CD8-positive, alpha-beta memory T cell (primary cell): Measurements from ENCODE around the gene AGMO. TPM values are rescaled to one million over a fixed set of nuclear protein-coding genes. Genes with fewer than 3 reads are reported as not detected.

Experiments
- CTCF ChIA-PET: fragments of 350-600 bp; sonication (Branson Sonifier 250); formaldehyde crosslinking; loops from one replicate; lab custom pipeline; 2021; ENCODE audit warnings: antibody characterized with exemption; lab: Charles Lee
- POLR2A ChIA-PET: fragments of 350-600 bp; sonication (Branson Sonifier 250); formaldehyde crosslinking; loops from one replicate; lab custom pipeline; 2021; ENCODE audit warnings: antibody characterized with exemption; lab: Charles Lee
- DNase-seq, 5 donors: peaks; one replicate each; pipeline versions ENCODE4 v3.0.0 to v3.0.0-alpha.2; 2020 to 2022; ENCODE audit warnings: mixed read lengths in 1 of 5
- H3K27ac ChIP-seq: one replicate; pipeline ENCODE4 v1.7.0; 2013; ENCODE audit warnings: low read depth, mild to moderate bottlenecking, low read length, moderate library complexity
- H3K27me3 ChIP-seq: 2 replicates; pipeline ENCODE4 v1.7.0; 2013; ENCODE audit warnings: low read length, mild to moderate bottlenecking; ENCODE audit not compliant: insufficient read depth, poor library complexity, severe bottlenecking
- H3K36me3 ChIP-seq: 2 replicates; pipeline ENCODE4 v1.7.0; 2013; ENCODE audit warnings: mild to moderate bottlenecking, low read length, moderate library complexity; ENCODE audit not compliant: insufficient read depth
- H3K4me1 ChIP-seq: 2 replicates; pipeline ENCODE4 v1.7.0; 2013; ENCODE audit warnings: mild to moderate bottlenecking, low read length, moderate library complexity; ENCODE audit not compliant: insufficient read depth
- H3K4me3 ChIP-seq: 2 replicates; pipeline ENCODE4 v1.7.0; 2013; ENCODE audit warnings: mild to moderate bottlenecking, low read length
- H3K9me3 ChIP-seq: 2 replicates; pipeline ENCODE4 v1.7.0; 2013; ENCODE audit warnings: mild to moderate bottlenecking, low read length
- H3K27ac Mint-ChIP-seq, 8 donors: one replicate each; pipeline ENCODE4 v1.8.0; 2020 to 2021; ENCODE audit warnings: mixed read lengths in 8 of 8, mild to moderate bottlenecking in 6 of 8, inconsistent platforms in 3 of 8, moderate library complexity in 3 of 8
- H3K27me3 Mint-ChIP-seq, 2 donors: one replicate each; pipeline ENCODE4 v1.8.0; 2020 to 2021; ENCODE audit warnings: mixed read lengths in 2 of 2, mild to moderate bottlenecking in 1 of 2, moderate library complexity in 1 of 2
- H3K36me3 Mint-ChIP-seq, 3 donors: one replicate each; pipeline ENCODE4 v1.8.0; 2020 to 2021; ENCODE audit warnings: mixed read lengths in 3 of 3, inconsistent platforms in 1 of 3, mild to moderate bottlenecking in 1 of 3
- H3K4me1 Mint-ChIP-seq, 3 donors: one replicate each; pipeline ENCODE4 v1.8.0; 2020 to 2021; ENCODE audit warnings: mixed read lengths in 3 of 3, inconsistent platforms in 1 of 3, mild to moderate bottlenecking in 1 of 3
- H3K4me3 Mint-ChIP-seq, 7 donors: one replicate each; pipeline ENCODE4 v1.8.0; 2020 to 2021; ENCODE audit warnings: mixed read lengths in 7 of 7, mild to moderate bottlenecking in 6 of 7, moderate library complexity in 4 of 7, inconsistent platforms in 2 of 7
- H3K9me3 Mint-ChIP-seq, 5 donors: one replicate each; pipeline ENCODE4 v1.8.0; 2020 to 2022; ENCODE audit warnings: mixed read lengths in 5 of 5, mild to moderate bottlenecking in 3 of 5, moderate library complexity in 2 of 5, inconsistent platforms in 1 of 5
- polyA plus RNA-seq: library from polyadenylated mRNA; unstranded; fragments of 300-500 nt; fragmentation: Illumina TruSeq; gene quantifications from one replicate; pipeline ENCODE4 v1.2.3, GENCODE V29; 2021
- total RNA-seq, 2 experiments: library from RNA; stranded (reverse); gene quantifications; one replicate each; pipeline ENCODE4 v1.2.3, GENCODE V29; 2021

Gene AGMO
- total and polyA plus RNA-seq, 3 experiments from 2014 or later, result not detected

DNA sequence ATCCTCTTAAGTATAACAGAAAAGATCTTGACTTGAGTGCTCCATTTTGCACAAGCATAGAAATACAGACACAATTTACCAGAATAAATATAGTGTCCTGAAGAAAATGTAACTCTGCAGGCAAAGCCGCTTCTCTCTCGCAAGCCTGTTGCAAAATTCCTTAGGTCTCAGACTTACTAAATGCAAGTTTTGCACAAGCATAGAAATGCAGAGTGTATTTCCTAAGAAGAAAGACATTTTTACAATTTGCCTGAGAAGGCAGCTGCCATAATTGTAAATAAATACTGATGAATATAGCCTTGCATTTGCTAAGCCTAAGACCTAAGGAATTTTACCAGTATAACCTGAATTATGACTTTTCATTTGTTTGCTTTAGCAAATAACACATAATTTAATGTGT lies 67.1 kb downstream of the AGMO start:
- H3K9me3 ChIP-seq, result no peaks in the 10 kb centered on the region
- H3K4me3 ChIP-seq, result no peak overlapping the region
- POLR2A ChIA-PET, result no interaction called here
- no peaks in the 10 kb centered on the region for H3K4me1 ChIP-seq
- no peak overlapping the region for H3K27ac ChIP-seq
- DNase-seq, result no peak
- H3K4me3 Mint-ChIP-seq, result no peak overlapping the region
- H3K36me3 Mint-ChIP-seq, result no peaks in the 10 kb centered on the region
- no peaks in the 10 kb centered on the region for H3K27me3 Mint-ChIP-seq
- no peaks in the 10 kb centered on the region for H3K27me3 ChIP-seq
- H3K9me3 Mint-ChIP-seq, result peaks cover 0 to 7% (median 3%) of the 10 kb centered on the region in 5 donors
- CTCF ChIA-PET, result no interaction called here
- H3K4me1 Mint-ChIP-seq, result no peaks in the 10 kb centered on the region
- H3K36me3 ChIP-seq, result no peaks in the 10 kb centered on the region
- H3K27ac Mint-ChIP-seq, result no peak overlapping the region

GRCh38 chr7:15491361-15491760 lies 70.5 kb downstream of the AGMO start:
- Histone ChIP-seq H3K9me3 (no peaks in the 10 kb centered on the region), H3K36me3 (no peaks in the 10 kb centered on the region), H3K4me3 (no peak overlapping the region), H3K27me3 (no peaks in the 10 kb centered on the region), H3K27ac (no peak overlapping the region), H3K4me1 (no peaks in the 10 kb centered on the region)
- Mint-ChIP-seq H3K4me3 (no peak overlapping the region), H3K36me3 (no peaks in the 10 kb centered on the region), H3K27ac (no peak overlapping the region), H3K4me1 (no peaks in the 10 kb centered on the region), H3K27me3 (no peaks in the 10 kb centered on the region), H3K9me3 (peaks cover 3 to 7% (median 6%) of the 10 kb centered on the region in 5 donors)
- POLR2A ChIA-PET, result no interaction called here
- no peak for DNase-seq
- CTCF ChIA-PET, result no interaction called here

- no peaks in the 10 kb centered on the region for H3K36me3 Mint-ChIP-seq
- DNase-seq, result no peak
- no peaks in the 10 kb centered on the region for H3K9me3 ChIP-seq
- CTCF ChIA-PET, result no interaction called here
- H3K4me1 Mint-ChIP-seq, result no peaks in the 10 kb centered on the region
- H3K27me3 ChIP-seq, result no peaks in the 10 kb centered on the region
- H3K9me3 Mint-ChIP-seq, result peaks cover 3 to 12% (median 4%) of the 10 kb centered on the region in 5 donors
- H3K4me1 ChIP-seq, result no peaks in the 10 kb centered on the region
- no peak overlapping the region for H3K27ac ChIP-seq
- H3K36me3 ChIP-seq, result no peaks in the 10 kb centered on the region
- H3K4me3 Mint-ChIP-seq, result no peak overlapping the region
- H3K27me3 Mint-ChIP-seq, result no peaks in the 10 kb centered on the region
- no peak overlapping the region for H3K27ac Mint-ChIP-seq
- POLR2A ChIA-PET, result no interaction called here
- no peak overlapping the region for H3K4me3 ChIP-seq
Measured at GRCh38 chr7:15490291-15490690, 71.5 kb downstream of the AGMO start.

GRCh38 chr7:15489861-15490260 lies 72.0 kb downstream of the AGMO start:
- CTCF ChIA-PET, result no interaction called here
- POLR2A ChIA-PET, result no interaction called here
- Histone ChIP-seq H3K4me1 (no peaks in the 10 kb centered on the region), H3K9me3 (no peaks in the 10 kb centered on the region), H3K36me3 (no peaks in the 10 kb centered on the region), H3K4me3 (no peak overlapping the region), H3K27me3 (no peaks in the 10 kb centered on the region), H3K27ac (no peak overlapping the region)
- no peaks in the 10 kb centered on the region for H3K36me3 Mint-ChIP-seq
- no peak overlapping the region for H3K4me3 Mint-ChIP-seq
- H3K27me3 Mint-ChIP-seq, result no peaks in the 10 kb centered on the region
- DNase-seq, result no peak
- H3K27ac Mint-ChIP-seq, result no peak overlapping the region
- no peaks in the 10 kb centered on the region for H3K4me1 Mint-ChIP-seq
- peaks cover 0 to 10% (median 6%) of the 10 kb centered on the region in 5 donors for H3K9me3 Mint-ChIP-seq

GRCh38 chr7:15489383-15489782 lies 72.4 kb downstream of the AGMO start:
- no peak overlapping the region for H3K4me3 Mint-ChIP-seq
- H3K4me1 Mint-ChIP-seq, result no peaks in the 10 kb centered on the region
- Histone ChIP-seq H3K4me3 (no peak overlapping the region), H3K4me1 (no peaks in the 10 kb centered on the region), H3K27ac (no peak overlapping the region), H3K9me3 (no peaks in the 10 kb centered on the region), H3K36me3 (no peaks in the 10 kb centered on the region), H3K27me3 (no peaks in the 10 kb centered on the region)
- DNase-seq, result no peak
- POLR2A ChIA-PET, result no interaction called here
- no peaks in the 10 kb centered on the region for H3K27me3 Mint-ChIP-seq
- no peak overlapping the region for H3K27ac Mint-ChIP-seq
- CTCF ChIA-PET, result no interaction called here
- no peaks in the 10 kb centered on the region for H3K36me3 Mint-ChIP-seq
- peaks cover 0 to 14% (median 8%) of the 10 kb centered on the region in 5 donors for H3K9me3 Mint-ChIP-seq

- no peak overlapping the region for H3K27ac Mint-ChIP-seq
- no peaks in the 10 kb centered on the region for H3K36me3 Mint-ChIP-seq
- Histone ChIP-seq H3K27me3 (no peaks in the 10 kb centered on the region), H3K4me3 (no peak overlapping the region), H3K9me3 (no peaks in the 10 kb centered on the region), H3K27ac (no peak overlapping the region), H3K36me3 (no peaks in the 10 kb centered on the region), H3K4me1 (no peaks in the 10 kb centered on the region)
- peaks cover 0 to 16% (median 11%) of the 10 kb centered on the region in 5 donors for H3K9me3 Mint-ChIP-seq
- H3K4me3 Mint-ChIP-seq, result no peak overlapping the region
- POLR2A ChIA-PET, result interaction anchor here (0.6 kb wide), 1 partner anchor 8 kb away, joined by 4 read pairs; no protein-coding TSS in a partner anchor
- no peaks in the 10 kb centered on the region for H3K27me3 Mint-ChIP-seq
- no peaks in the 10 kb centered on the region for H3K4me1 Mint-ChIP-seq
- no peak for DNase-seq
- CTCF ChIA-PET, result no interaction called here
Measured at GRCh38 chr7:15488401-15488800, 73.4 kb downstream of the AGMO start.

DNA sequence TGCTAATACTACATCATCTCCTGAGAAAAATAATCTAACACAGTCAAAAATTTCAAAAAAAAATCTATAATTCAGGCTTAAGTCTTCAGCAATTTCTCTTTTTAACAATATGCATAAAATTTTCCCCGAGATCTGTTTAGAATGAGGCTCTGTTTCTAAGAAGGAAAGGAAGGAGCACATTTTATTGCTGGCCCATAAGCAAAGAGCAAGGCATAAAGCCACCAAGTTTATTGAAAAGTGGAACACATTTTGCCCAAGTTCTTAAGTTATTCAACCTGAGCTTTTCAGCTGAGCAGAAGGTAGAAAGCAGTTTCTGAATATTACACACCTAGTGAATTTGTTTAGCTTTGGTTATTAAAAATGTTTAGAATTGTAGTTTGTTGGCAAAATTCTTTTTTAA lies 73.9 kb downstream of the AGMO start:
- no peak overlapping the region for H3K27ac ChIP-seq
- no peaks in the 10 kb centered on the region for H3K36me3 ChIP-seq
- Mint-ChIP-seq H3K27ac (no peak overlapping the region), H3K36me3 (no peaks in the 10 kb centered on the region), H3K9me3 (peaks cover 0 to 16% (median 11%) of the 10 kb centered on the region in 5 donors), H3K4me3 (no peak overlapping the region), H3K4me1 (no peaks in the 10 kb centered on the region), H3K27me3 (no peaks in the 10 kb centered on the region)
- POLR2A ChIA-PET, result interaction anchor here (0.6 kb wide), 1 partner anchor 8 kb away, joined by 4 read pairs; no protein-coding TSS in a partner anchor
- no peaks in the 10 kb centered on the region for H3K27me3 ChIP-seq
- CTCF ChIA-PET, result no interaction called here
- no peak overlapping the region for H3K4me3 ChIP-seq
- DNase-seq, result no peak
- no peaks in the 10 kb centered on the region for H3K9me3 ChIP-seq
- H3K4me1 ChIP-seq, result no peaks in the 10 kb centered on the region

GRCh38 chr7:15485998-15486397 lies 75.8 kb downstream of the AGMO start:
- CTCF ChIA-PET, result no interaction called here
- no peaks in the 10 kb centered on the region for H3K27me3 Mint-ChIP-seq
- H3K9me3 Mint-ChIP-seq, result peaks cover 2 to 24% (median 11%) of the 10 kb centered on the region in 5 donors

DNA sequence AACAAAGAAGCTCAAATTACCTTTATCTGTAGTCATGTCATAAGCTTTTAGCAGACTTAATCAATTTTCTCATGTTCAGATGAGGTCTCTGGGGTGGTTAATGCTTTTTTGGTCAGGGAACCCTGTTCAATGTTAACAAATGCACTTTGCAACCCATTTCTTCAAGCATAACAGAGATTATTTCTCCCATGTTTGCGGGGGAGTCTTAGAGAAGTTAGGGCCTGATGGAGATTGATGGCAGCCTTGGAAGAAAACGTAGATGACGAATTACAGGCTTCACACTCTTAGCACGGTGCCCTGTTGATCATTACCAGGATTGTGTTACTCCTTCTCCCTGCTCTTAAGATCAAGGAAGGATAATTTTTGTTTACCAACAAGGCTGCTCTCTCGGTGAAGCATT lies 76.4 kb downstream of the AGMO start:
- no peaks in the 10 kb centered on the region for H3K27me3 Mint-ChIP-seq
- no peak overlapping the region for H3K27ac Mint-ChIP-seq
- no peaks in the 10 kb centered on the region for H3K4me1 Mint-ChIP-seq
- no peaks in the 10 kb centered on the region for H3K36me3 Mint-ChIP-seq
- H3K27me3 ChIP-seq, result no peaks in the 10 kb centered on the region
- no peaks in the 10 kb centered on the region for H3K4me1 ChIP-seq
- no peak overlapping the region for H3K4me3 Mint-ChIP-seq
- no peak overlapping the region for H3K4me3 ChIP-seq
- H3K36me3 ChIP-seq, result no peaks in the 10 kb centered on the region
- ChIA-PET POLR2A (no interaction called here), CTCF (no interaction called here)
- no peak for DNase-seq
- no peaks in the 10 kb centered on the region for H3K9me3 ChIP-seq
- peaks cover 2 to 24% (median 11%) of the 10 kb centered on the region in 5 donors for H3K9me3 Mint-ChIP-seq
- H3K27ac ChIP-seq, result no peak overlapping the region

More at GRCh38 chr7:15485998-15486397, 75.8 kb downstream of the AGMO start:
- POLR2A ChIA-PET, result no interaction called here
- Mint-ChIP-seq H3K4me3 (no peak overlapping the region), H3K36me3 (no peaks in the 10 kb centered on the region), H3K27ac (no peak overlapping the region), H3K4me1 (no peaks in the 10 kb centered on the region)
- no peaks in the 10 kb centered on the region for H3K4me1 ChIP-seq
- no peaks in the 10 kb centered on the region for H3K27me3 ChIP-seq
- no peak overlapping the region for H3K4me3 ChIP-seq
- H3K9me3 ChIP-seq, result no peaks in the 10 kb centered on the region
- no peaks in the 10 kb centered on the region for H3K36me3 ChIP-seq
- no peak overlapping the region for H3K27ac ChIP-seq
- DNase-seq, result no peak
